ENCODE data around the gene MAGT1.

DNA sequence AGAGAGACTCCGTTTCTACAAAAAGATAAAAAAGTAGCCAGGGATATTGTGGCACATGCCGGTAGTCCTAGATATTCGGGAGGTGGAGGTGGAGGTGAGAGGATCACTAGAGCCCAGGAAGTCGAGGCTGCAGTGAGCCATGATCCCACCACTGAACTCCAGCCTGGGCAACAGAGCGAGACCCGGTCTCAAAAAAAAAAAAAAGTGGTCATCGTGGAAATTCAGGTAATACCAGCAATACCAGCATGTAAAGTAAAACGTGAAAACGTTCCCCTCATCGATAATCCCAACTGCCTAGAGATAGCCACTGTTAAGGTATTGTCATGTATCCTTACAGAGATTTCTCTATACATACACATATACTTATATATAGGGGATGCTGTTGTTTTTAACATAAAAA, 1.5 kb downstream of the MAGT1 start:
- TF ChIP-seq, protein P1, sequence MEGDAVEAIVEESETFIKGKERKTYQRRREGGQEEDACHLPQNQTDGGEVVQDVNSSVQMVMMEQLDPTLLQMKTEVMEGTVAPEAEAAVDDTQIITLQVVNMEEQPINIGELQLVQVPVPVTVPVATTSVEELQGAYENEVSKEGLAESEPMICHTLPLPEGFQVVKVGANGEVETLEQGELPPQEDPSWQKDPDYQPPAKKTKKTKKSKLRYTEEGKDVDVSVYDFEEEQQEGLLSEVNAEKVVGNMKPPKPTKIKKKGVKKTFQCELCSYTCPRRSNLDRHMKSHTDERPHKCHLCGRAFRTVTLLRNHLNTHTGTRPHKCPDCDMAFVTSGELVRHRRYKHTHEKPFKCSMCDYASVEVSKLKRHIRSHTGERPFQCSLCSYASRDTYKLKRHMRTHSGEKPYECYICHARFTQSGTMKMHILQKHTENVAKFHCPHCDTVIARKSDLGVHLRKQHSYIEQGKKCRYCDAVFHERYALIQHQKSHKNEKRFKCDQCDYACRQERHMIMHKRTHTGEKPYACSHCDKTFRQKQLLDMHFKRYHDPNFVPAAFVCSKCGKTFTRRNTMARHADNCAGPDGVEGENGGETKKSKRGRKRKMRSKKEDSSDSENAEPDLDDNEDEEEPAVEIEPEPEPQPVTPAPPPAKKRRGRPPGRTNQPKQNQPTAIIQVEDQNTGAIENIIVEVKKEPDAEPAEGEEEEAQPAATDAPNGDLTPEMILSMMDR (IDR thresholded peaks at IDR 0.05): no peak
- no peak for TF ChIP-seq POLR2A (IDR thresholded peaks at IDR 0.05)

Measured in body of pancreas (tissue), 4 donors.